NB4 (cell line): ENCODE data around the gene EXOC3L2.
A peak's percentile ranks its signal among the peaks of the same experiment; 100 is the strongest.

Experiments used
- DNase-seq: peaks from one replicate; pipeline ENCODE4 v3.0.0; 2010; ENCODE audit warnings: low read depth
- H3K4me3 ChIP-seq: one replicate; pipeline ENCODE4 v1.5.1; 2011; ENCODE audit warnings: mild to moderate bottlenecking, low read depth, low read length, moderate library complexity
- CTCF ChIP-seq: IDR thresholded peaks from one replicate; pipeline ENCODE4 v1.5.1; 2012; ENCODE audit warnings: low read depth, low read length
- MYC ChIP-seq: IDR thresholded peaks from 2 replicates; pipeline ENCODE4 v1.6.1; 2011; ENCODE audit warnings: low read depth, low read length
- POLR2A ChIP-seq: IDR thresholded peaks from 2 replicates; pipeline ENCODE4 v1.6.1; 2011; ENCODE audit warnings: mild to moderate bottlenecking; ENCODE audit not compliant: insufficient read length; ENCODE audit errors: extremely low read depth
- TF ChIP-seq, protein P1 (sequence below): IDR thresholded peaks from 2 replicates; pipeline ENCODE4 v1.6.1; 2011; ENCODE audit warnings: low read depth, low read length

EXOC3L2 gene

DNA sequence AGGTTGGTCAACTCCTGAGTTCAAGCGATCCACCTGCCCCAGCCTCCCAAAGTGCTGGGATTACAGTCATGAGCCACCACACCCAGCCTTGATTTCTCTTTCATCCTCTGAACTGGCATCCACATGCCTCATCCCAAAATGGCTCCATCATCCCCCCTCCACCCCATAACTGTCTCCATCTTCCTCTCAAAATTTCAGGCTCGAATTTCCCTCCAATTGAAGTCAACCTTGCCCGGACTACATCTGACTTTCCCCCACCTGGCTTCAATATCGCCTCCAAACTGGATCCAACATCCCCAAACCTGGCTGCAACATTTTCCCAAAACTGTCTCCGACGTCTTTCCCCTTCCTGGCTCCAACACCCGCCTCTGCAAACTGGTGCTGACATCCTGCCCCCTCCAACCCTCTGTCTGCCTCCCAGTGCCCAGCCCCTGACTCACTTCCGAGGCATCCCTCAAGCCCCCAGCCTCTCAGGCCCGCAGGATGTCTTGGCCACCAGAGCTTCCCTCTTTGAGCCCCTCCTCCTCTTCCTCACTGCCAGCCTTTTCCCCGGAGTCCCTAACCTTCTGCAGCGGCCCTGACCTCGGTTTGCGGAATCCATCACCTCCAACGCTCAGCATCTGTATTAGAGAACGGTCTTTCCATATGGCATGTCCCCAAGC is 943 bp downstream of the EXOC3L2 start:
- no peak overlapping the region for H3K4me3 ChIP-seq
- no peak for DNase-seq

GRCh38 chr19:45243144-45243732 is 2.0 kb downstream of the EXOC3L2 start:
- DNase-seq: no peak

More for the DNA sequence above, 943 bp downstream of the EXOC3L2 start:
- TF ChIP-seq MYC (no peak), POLR2A (no peak), CTCF (no peak)
- TF ChIP-seq, protein P1, sequence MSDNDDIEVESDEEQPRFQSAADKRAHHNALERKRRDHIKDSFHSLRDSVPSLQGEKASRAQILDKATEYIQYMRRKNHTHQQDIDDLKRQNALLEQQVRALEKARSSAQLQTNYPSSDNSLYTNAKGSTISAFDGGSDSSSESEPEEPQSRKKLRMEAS: no peak

DNA sequence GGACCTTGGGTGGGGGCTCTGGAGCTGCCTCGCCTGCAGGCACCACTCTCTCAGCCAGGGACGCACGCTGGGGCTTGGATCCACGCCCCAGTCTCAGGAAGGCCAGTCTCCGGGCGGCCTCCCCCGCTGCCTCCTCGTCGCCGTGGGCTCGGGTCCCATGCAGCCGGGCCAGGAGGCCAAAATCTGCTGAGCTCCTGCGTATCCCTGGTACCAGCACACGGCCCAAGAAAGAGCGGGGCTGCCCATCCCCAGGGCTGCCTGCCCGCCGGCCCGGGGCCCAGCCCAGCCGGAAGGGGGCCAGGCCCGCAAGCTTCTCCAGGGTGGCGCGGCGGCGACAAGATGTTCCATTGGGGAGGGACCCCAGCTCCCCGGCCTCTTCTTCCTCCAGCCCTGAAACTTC is 6.7 kb downstream of the EXOC3L2 start:
- no peak overlapping the region for H3K4me3 ChIP-seq

More at GRCh38 chr19:45243144-45243732, 2.0 kb downstream of the EXOC3L2 start:
- no peak for TF ChIP-seq POLR2A
- TF ChIP-seq, protein P1: no peak
- TF ChIP-seq MYC: no peak
- TF ChIP-seq CTCF: no peak
- no peak overlapping the region for H3K4me3 ChIP-seq

DNA sequence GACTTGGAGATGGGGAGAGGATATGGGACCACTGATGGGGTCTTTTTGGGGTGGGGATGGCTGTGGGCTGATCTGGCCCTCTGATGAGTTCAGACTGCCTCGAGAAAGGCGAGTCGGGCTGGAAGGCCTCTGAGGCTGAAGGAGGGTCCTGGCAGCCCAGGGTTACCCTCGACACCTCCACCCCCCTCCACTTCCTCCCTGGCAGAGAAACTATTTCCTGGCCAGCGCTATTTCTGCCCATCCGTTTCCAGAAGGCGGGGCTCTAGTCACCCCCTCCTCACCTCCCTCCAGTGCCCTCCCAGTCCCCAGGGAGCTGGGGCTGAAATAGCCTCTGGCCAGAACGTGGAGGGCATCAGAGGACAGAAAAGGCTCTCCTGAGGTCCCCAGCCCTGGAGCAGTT is 9.7 kb downstream of the EXOC3L2 start:
- no peak overlapping the region for H3K4me3 ChIP-seq
- DNase-seq: peak; percentile 12
- TF ChIP-seq, protein P1: no peak
- TF ChIP-seq MYC: no peak
- no peak for TF ChIP-seq POLR2A
- TF ChIP-seq CTCF: no peak

More for the DNA sequence above, 6.7 kb downstream of the EXOC3L2 start:
- no peak for DNase-seq
- no peak for TF ChIP-seq POLR2A
- TF ChIP-seq, protein P1: no peak
- no peak for TF ChIP-seq CTCF
- TF ChIP-seq MYC: no peak

GRCh38 chr19:45234089-45234869 is 10.9 kb downstream of the EXOC3L2 start:
- no peak overlapping the region for H3K4me3 ChIP-seq
- DNase-seq: no peak

More at GRCh38 chr19:45234089-45234869, 10.9 kb downstream of the EXOC3L2 start:
- TF ChIP-seq CTCF (no peak), MYC (no peak), POLR2A (no peak)
- TF ChIP-seq, protein P1: no peak
